ENCODE data around the gene RIC8B. TPM values are rescaled to one million over a fixed set of nuclear protein-coding genes. Genes with fewer than 3 reads are reported as not detected.

The RIC8B gene
- total RNA-seq, 4 donors from 2014 or later: 4.8 to 11.2 (median 8.8) TPM

DNA sequence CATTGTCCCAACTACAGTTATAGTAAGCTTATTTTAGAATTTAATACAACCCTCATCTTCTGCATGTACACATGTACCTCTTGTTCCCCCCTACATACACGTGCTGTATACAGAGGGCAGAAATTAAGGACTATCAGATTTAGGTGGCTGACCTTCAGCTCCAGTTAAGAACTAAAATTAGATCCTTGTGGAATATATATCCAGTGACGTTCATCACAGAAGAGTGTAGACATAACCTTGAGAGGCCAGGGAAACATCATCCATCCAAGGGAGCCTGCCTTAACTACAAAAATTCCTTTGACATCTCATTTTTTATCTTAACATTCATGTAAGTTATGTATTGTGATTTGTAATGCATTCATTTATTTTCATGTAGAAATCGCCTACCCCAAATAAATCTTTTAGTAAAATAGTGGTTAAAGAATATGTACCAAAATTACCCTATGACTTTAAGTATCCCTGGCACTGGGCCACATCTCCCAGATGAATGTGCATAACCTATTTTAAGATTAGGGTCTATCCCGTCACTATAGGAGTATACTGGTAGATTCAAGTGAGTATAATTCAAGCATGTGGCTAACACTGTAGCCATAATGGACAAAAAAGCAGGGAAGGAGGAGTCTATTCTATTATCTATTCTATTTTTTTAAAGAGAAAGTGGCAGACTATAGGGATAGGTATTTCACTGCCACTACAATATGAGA, 27.5 kb downstream of the RIC8B start:
- H3K36me3 ChIP-seq: peaks cover 8% of the 10 kb centered on the region
- no peaks in the 10 kb centered on the region for H3K27me3 ChIP-seq
- DNase-seq (ENCODE audit: low spot score in 2 of 2): no peak
- H3K4me3 ChIP-seq: no peak overlapping the region
- no peaks in the 10 kb centered on the region for H3K9me3 ChIP-seq
- TF ChIP-seq, protein P1, sequence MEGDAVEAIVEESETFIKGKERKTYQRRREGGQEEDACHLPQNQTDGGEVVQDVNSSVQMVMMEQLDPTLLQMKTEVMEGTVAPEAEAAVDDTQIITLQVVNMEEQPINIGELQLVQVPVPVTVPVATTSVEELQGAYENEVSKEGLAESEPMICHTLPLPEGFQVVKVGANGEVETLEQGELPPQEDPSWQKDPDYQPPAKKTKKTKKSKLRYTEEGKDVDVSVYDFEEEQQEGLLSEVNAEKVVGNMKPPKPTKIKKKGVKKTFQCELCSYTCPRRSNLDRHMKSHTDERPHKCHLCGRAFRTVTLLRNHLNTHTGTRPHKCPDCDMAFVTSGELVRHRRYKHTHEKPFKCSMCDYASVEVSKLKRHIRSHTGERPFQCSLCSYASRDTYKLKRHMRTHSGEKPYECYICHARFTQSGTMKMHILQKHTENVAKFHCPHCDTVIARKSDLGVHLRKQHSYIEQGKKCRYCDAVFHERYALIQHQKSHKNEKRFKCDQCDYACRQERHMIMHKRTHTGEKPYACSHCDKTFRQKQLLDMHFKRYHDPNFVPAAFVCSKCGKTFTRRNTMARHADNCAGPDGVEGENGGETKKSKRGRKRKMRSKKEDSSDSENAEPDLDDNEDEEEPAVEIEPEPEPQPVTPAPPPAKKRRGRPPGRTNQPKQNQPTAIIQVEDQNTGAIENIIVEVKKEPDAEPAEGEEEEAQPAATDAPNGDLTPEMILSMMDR (IDR thresholded peaks at IDR 0.05): no peak
- TF ChIP-seq POLR2A (IDR thresholded peaks at IDR 0.05): no peak
- TF ChIP-seq POLR2AphosphoS5 (IDR thresholded peaks at IDR 0.05): no peak
- no peak for TF ChIP-seq EP300 (IDR thresholded peaks at IDR 0.05)
- no peak overlapping the region for H3K27ac ChIP-seq
- H3K4me1 ChIP-seq: no peaks in the 10 kb centered on the region
- 85% methylated on average over 4 of the region's 4 CpGs for WGBS

DNA sequence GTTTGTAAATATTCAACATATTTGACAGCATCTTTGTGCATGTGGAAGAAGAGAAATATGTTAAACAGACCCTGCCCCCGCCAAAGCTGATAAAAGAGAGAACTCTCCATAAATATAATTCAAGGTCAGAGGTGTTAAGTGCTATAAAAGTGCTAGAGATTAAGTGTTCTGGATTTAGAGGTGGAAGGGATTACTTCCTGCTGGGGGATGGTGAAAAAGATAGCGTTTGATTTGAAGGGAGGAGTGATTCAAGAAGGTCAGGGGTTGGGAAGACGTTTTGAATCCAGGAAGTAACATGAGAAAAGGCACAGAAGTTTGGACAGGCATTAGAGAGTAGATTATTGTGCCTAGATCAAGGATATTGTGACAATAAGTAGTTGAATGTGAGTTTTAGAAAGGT, 30.2 kb downstream of the RIC8B start:
- Histone ChIP-seq H3K9me3 (no peaks in the 10 kb centered on the region), H3K27ac (no peak overlapping the region), H3K4me3 (no peak overlapping the region), H3K27me3 (no peaks in the 10 kb centered on the region), H3K36me3 (peaks cover 8% of the 10 kb centered on the region), H3K4me1 (no peaks in the 10 kb centered on the region)
- TF ChIP-seq POLR2A (IDR thresholded peaks at IDR 0.05): no peak
- TF ChIP-seq EP300 (IDR thresholded peaks at IDR 0.05): no peak
- TF ChIP-seq POLR2AphosphoS5 (IDR thresholded peaks at IDR 0.05): no peak
- TF ChIP-seq, protein P1 (IDR thresholded peaks at IDR 0.05): no peak
- WGBS: 68% methylated on average over 3 of the region's 3 CpGs
- no peak for DNase-seq (ENCODE audit: low spot score in 2 of 2)

DNA sequence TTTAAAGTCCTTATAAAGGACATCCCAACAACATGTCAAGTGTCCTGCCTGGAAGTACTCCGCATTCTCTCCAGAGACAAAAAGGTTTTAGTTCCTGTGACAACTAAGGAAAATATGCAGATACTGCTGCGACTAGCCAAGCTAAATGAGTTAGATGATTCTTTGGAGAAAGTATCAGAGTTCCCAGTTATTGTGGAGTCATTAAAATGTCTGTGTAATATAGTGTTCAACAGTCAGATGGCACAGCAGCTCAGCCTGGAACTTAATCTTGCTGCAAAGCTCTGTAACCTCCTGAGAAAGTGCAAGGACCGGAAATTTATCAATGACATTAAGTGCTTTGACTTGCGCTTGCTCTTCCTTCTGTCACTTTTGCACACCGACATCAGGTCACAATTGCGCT, 40.2 kb downstream of the RIC8B start:
- no peak for DNase-seq (ENCODE audit: low spot score in 2 of 2)
- no peaks in the 10 kb centered on the region for H3K4me1 ChIP-seq
- H3K27me3 ChIP-seq: no peaks in the 10 kb centered on the region
- H3K4me3 ChIP-seq: no peak overlapping the region
- H3K27ac ChIP-seq: no peak overlapping the region
- H3K36me3 ChIP-seq: peaks cover 13% of the 10 kb centered on the region
- TF ChIP-seq, protein P1 (IDR thresholded peaks at IDR 0.05): no peak
- TF ChIP-seq POLR2AphosphoS5 (IDR thresholded peaks at IDR 0.05) (no peak), EP300 (IDR thresholded peaks at IDR 0.05) (no peak), POLR2A (IDR thresholded peaks at IDR 0.05) (no peak)
- WGBS: 97% methylated on average over 6 of the region's 6 CpGs
- no peaks in the 10 kb centered on the region for H3K9me3 ChIP-seq

DNA sequence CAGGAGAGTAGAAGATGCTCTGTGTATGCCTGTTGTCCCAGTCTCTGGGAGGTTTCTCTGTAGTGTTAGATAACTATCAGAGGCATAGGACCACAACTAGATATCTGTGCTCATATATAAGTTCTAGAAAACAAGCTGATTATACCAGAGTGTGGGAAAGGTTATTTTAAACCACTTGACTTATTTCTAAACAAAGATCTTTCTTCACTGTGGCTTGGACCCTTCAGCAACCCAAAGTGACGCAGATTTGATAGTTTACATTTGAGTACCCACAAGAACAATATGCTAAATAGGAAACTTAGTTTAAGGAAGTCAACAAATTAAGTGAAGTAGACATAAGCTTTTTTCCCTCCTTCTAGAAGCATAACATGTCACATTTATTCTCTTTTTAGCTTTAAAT, 41.3 kb downstream of the RIC8B start:
- Histone ChIP-seq H3K4me1 (no peaks in the 10 kb centered on the region), H3K9me3 (no peaks in the 10 kb centered on the region), H3K4me3 (no peak overlapping the region), H3K27me3 (no peaks in the 10 kb centered on the region), H3K27ac (no peak overlapping the region), H3K36me3 (peaks cover 13% of the 10 kb centered on the region)
- 100% methylated on average over 1 of the region's 1 CpG for WGBS
- TF ChIP-seq POLR2A (IDR thresholded peaks at IDR 0.05) (no peak), EP300 (IDR thresholded peaks at IDR 0.05) (no peak), POLR2AphosphoS5 (IDR thresholded peaks at IDR 0.05) (no peak)
- TF ChIP-seq, protein P1 (IDR thresholded peaks at IDR 0.05): no peak
- DNase-seq (ENCODE audit: low spot score in 2 of 2): no peak

DNA sequence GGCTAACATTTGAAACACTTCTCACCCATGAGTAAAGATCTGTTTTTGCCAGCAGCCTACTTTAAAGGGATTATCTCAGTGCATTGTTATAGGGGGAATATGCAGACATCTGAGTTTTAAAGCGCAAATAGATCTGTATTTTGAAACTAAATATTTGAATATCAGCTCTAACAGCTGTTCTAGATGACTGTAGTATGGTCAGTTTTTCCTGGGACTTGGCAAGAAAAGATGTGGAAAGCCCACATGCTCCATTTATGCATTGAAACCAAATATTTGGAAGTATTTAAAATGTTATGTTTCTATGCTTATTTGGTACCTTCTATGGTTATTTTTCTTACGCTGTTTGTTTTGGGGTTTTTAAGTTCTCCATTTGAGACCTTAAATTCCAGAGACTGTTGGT, 41.7 kb downstream of the RIC8B start:
- Histone ChIP-seq H3K27ac (no peak overlapping the region), H3K27me3 (no peaks in the 10 kb centered on the region), H3K4me1 (no peaks in the 10 kb centered on the region), H3K36me3 (peaks cover 13% of the 10 kb centered on the region), H3K9me3 (no peaks in the 10 kb centered on the region), H3K4me3 (no peak overlapping the region)
- 89% methylated on average over 2 of the region's 2 CpGs for WGBS
- no peak for DNase-seq (ENCODE audit: low spot score in 2 of 2)
- TF ChIP-seq POLR2AphosphoS5 (IDR thresholded peaks at IDR 0.05) (no peak), POLR2A (IDR thresholded peaks at IDR 0.05) (no peak), EP300 (IDR thresholded peaks at IDR 0.05) (no peak)
- TF ChIP-seq, protein P1 (IDR thresholded peaks at IDR 0.05): no peak

Data from suprapubic skin (tissue), 4 donors.